ENCODE measurements around the gene ARHGEF3.
A peak's percentile ranks its signal among the peaks of the same experiment; 100 is the strongest.
"Not testable (repeated sequence)": the region's sequence is repeated elsewhere in the genome, so short reads cannot be mapped to it uniquely, and the experiment has no call there.

The ARHGEF3 gene

DNA sequence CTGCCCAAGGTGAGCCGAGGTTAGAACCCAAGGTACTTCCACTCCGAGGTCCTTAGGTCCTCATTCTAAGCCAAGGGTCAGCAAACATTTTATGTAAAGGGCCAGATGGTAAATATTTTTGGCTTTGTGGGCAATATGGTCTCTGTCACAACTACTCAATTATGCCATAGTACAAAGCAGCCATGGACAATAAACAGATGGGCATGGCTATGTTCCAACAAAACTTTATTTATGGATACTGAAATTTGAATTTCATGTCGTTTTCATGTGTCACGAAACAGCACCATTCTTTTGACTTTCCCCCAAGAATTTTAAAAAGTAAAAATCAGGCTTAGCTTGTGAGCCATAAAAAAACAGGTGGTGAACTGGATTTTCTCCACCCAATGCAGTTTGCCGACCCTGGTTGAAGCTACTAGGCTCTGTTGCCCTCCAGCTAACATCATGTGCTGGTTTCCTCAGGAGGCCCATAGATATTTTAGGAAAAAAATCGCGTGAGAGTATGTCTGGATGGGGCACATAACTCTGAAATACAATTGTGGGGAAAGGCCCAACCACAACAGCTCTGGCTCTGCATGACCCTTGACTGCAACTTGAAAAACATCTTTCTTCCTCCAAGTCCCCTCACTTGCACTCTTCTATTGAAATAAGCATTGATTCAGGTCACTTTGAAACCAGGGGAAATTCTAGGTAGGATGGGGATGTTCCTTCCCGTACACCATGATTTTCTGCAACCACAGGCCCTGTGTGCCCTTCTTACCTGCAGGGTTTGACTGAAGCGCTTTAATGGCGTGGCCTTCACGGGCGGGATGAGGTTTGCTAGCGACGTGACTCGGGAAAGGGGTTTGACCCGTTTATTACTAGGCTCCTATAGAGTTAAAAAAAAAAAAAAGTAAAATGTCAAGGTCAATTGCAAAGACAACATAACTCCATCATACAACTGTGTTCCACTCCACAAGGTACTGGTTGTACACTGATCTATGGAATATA lies 28.5 kb downstream of the ARHGEF3 start:
- DNase-seq (ENCODE audit: low spot score) = no peak

DNA sequence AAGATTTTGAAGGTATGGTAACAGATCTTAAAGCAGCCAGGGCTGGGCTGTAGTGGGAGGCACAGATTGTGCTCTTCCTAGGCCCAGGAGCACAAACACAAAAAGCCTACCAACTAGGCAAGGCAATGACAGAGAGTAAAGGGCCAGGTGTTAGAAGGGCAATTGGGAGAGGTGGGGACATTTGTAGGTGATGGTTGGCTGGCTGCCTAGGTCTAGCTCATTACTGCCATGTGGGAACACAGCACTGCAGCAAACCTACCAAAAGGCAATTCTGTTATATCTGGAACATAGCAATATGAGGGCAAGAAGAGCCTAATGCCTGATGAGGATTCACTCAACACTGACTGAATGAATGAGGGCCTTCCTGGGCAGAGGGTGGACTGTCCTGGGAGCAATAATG lies 30.4 kb downstream of the ARHGEF3 start:
- DNase-seq (ENCODE audit: low spot score) = no peak

DNA sequence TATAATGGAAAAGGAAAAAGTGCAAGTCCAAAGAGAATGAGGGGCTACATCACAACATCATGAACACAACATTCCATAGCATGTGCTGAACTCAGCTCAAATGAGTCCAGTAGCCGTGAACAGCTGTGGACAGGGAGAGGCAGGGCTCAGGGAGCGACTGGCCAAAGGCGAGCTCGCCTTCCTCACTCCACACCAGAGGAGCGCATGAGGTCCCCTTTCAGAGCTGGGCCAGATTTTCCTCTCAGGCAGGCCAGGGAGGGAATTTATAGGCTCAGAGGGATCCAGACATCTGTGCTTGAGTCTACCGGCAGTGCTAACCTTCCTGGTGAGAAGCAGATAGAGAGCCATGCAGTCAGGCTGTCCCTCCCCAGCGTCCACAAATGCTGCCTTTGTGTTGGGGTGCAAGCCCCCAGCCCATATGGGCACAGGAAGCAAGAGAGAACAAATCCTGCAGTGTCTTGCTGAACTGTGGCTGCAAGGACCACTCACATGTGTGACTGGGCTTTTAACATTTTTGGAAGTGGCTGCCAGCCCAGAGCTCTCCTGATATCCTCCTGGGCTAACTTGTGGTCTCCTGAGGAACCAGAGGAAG lies 32.5 kb downstream of the ARHGEF3 start:
- DNase-seq (ENCODE audit: low spot score) = no peak

DNA sequence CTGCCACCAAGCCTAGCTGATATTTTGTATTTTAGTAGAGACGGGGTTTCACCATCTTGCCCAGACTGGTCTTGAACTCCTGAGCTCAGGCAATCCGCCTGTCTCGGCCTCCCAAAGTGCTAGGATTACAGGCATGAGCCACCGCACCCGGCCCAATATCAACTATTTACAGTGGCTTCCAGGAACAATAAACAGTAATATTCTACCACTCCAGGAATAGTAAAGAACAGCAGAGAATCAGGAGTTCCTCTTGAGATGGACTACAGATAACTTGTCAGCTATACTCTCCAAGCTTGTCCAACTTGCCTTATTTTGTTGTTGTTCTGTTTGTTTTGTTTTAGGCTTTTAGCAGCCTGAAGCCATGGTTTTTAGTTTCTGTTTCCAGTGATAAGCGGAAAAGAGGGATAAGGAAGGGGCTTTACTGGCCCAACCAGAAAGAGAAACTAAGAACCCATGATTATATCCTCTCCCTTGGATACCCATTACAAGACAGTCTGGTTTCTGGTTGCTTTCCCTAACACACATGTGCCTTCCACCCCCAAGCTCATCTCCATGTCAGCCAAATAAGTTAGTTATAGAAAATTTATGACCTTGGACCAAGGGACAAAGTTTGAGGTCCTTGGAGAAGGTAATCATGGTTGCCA lies 36.7 kb downstream of the ARHGEF3 start:
- no peak for DNase-seq (ENCODE audit: low spot score)

DNA sequence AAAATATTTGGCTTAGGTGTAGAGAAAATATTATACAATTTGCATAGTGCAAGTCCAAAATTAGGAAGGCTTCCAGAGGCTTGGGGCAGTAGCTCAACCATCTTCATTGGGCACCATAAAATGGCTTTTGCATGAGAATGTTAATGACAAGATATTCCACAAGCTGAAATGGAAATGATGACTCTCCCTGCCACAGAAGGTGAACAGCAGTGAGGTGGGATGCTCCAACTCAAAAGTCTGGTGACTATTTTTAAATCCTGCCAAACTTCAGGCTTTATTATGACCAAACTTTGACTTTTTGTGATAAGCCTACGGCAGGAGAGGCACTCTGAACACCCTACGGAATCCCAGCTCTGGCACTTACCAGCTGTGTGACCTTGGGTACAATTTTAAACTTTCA lies 37.6 kb downstream of the ARHGEF3 start:
- no peak for DNase-seq (ENCODE audit: low spot score)

DNA sequence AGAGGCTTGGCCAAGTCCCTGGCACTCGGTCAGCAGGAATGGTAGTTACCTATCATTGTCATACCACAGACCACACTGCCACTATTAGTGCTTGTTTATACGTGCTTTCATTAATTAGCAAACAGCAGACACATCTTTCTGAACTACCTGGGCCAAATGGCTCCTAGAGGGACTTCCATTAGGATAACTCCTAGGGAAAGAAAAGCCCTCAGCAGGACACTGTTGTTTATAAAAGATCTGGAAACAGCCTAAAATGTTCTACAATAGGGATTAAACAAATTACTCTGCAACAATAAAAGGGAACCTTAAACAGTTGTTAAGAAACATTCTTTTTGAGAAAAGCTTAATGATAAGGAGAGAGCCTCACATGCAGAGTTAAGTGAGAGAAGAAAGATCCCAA lies 38.5 kb downstream of the ARHGEF3 start:
- DNase-seq (ENCODE audit: low spot score) = no peak

DNA sequence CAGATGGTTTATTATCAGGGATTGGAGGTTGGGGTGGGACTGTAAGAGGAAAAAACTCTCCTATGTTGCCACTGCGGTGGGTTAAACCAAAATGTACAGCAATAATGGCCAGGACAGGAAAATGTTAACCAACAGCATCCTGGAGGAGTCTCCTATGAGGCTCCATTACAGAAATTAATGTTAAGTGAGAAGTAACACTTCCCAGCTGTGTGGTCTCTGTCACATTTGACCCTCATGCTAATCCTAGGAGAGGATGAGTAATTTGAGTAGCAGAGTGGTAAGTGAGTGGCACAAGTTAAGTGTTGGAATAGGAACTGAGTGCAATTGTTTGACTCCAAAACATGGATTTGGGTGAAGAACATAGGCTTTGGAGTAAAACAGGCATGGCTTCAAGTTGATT lies 39.0 kb downstream of the ARHGEF3 start:
- DNase-seq (ENCODE audit: low spot score) = no peak

DNA sequence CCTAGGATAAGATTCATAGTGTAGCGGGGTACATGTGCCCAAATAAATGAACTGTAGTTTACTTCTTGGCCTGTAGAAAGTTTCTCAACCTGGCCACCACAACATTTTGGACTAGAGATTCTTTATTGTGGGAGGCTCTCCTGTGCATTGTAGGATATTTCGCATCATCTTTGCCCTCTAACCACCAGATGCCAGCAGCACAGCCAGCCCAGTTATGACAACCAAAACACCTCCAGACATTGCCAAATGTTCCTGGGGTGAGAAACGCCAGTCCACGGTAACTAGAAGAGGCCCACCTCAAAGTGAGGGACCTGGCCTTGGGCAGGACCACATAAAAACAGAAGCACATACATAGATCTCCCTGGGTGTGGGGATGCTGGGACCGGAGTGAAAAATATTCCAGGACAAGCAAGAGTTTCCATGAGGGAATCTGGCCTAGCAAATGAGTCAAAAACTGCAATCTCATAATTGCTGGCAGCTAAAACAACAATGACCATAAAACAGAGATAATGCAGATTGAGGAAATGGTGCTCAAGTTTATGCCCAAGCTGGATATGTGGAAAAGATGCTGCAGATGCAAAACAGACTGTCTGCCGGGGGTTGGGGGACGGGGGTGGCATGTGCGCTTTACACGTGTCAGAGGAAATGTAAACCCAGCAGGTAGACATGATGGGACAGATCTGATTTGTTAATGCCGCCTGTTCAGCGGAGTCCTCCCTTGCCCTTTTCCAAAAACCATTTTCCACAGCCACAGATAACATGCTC lies 39.7 kb downstream of the ARHGEF3 start:
- DNase-seq (ENCODE audit: low spot score) = no peak

DNA sequence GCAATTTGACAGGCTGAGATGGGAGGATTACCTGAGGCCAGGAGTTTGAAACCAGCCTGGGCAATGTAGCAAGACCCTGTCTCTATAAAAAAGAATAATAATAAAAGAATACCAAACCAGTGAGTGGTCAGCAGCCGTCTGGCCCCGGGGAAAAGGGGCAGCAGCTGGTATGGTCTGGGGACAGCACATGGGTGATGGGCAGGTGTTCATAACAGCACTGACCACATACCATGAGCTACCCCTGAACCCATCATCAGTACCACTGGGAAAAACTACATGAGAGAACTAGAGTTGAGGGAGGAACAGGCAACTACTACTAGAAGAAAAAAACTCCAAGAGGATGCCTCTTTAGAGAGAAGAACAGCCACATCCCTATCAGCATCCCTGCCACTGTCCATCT lies 40.7 kb downstream of the ARHGEF3 start:
- DNase-seq (ENCODE audit: low spot score) = no peak

DNA sequence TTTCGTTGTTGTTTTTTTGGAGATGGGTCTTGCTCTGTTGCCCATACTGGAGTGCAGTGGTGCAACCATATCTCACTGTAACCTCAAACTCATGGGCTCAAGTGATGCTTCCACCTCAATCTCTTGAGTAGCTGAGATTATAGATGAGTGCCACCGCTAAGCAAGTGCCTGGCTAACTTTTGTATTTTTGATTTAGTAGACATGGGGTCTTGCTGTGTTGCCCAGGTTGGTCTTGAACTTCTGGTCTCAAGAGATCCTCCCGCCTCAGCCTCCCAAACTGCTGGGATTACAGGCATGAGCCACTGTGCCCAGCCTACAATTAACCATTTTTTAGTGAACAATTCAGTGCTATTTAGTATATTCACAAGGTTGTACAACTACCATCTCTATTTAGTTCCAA lies 42.2 kb downstream of the ARHGEF3 start:
- no peak for DNase-seq (ENCODE audit: low spot score)

DNA sequence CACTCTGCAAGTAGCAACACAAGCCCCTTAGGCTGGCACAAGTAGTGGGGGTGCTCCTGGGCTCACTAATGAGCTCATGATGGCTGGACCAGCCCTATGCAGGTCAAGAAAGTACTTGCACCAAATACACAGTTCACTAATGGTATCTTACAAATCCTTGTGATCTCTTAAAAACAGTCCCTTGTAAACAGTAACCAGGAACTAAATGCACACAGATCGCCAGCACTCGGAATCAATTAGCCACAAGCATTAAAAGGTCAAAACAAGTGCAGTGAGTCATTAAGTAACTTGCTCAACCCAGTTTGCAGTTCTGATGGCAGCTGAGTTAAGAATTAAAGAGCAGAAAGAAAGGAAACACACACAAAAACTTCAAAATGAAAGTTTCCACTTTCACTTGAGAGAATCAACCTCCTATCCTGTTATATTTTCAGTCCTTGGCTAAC lies 43.2 kb downstream of the ARHGEF3 start:
- DNase-seq (ENCODE audit: low spot score) = peak; percentile 85

DNA sequence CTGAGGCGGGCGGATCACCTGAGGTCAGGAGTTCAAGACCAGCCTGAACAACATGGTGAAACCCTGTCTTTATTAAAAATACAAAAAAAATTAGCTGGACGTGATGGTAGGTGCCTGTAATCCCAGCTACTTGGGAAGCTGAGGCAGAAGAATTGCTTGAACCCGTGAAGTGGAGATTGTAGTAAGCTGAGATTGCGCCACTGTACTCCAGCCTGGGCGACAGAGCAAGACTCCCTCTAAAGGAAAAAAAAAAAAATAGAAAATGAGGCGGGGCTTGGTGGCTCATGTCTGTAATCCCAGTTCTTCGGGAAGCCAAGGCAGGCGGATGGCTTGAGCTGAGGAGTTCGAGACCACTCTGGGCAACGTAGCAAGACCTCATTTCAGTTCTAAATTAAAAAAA lies 43.7 kb downstream of the ARHGEF3 start:
- DNase-seq (ENCODE audit: low spot score) = not testable (repeated sequence)

DNA sequence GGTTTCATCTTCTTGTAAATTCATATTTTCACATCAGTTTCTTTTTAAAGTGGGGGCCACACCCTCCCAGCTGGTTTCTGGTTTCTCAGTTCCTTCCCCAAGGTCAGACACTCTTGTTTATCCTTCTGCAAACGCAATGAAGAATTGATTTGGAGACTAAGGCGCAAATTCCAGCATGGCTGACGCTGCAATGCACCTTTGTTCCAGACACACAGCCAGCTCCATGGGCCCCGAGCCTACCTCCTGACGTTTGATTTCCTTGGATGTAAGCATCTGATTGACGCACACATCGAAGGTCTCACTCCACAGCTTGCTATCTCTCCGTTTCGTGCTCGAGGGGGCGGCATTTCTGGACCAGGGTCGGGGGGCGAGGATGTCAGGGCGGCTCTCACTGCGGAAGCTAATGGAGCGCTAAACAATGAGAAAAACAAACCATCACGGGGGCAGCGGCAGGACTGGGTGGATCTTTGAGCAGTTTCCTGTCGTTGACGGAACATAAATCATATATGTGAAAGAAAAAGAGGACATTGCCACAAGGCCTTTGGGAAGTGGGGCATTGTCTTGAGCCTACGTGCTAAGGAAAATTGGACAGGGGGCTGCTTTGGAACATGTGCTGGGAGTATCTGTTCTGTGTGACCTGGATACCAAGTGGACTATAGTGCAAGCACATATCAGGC lies 46.9 kb downstream of the ARHGEF3 start:
- no peak for DNase-seq (ENCODE audit: low spot score)

DNA sequence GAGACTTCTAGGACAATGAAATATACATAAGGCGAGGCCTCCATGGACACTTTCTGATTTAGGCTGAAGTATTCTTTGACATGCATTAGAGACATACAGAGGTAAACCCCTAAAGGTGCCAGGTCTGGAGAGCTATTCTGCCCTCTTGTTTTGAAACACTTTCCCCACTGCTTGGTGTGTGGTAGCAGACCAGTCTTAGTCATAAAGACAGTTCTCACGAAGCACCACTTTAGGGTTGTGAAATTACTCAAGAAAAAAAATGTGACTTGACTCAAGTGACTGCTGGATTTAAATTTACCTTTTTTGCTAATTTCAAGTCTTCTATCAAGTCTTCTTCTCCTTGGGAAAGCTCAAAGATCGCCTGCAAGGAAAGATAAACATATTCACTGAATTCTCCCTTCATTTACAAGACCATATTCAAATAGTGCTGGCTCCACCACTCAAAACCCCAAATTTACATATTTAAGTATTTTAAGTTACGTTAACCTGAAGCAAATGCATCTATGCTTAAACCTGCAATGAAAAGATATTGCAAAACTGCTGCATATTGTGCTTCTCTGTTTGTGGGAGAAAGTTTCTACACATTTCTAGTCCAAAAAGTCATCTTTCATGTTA lies 48.4 kb downstream of the ARHGEF3 start:
- peak; percentile 66 for DNase-seq (ENCODE audit: low spot score)

DNA sequence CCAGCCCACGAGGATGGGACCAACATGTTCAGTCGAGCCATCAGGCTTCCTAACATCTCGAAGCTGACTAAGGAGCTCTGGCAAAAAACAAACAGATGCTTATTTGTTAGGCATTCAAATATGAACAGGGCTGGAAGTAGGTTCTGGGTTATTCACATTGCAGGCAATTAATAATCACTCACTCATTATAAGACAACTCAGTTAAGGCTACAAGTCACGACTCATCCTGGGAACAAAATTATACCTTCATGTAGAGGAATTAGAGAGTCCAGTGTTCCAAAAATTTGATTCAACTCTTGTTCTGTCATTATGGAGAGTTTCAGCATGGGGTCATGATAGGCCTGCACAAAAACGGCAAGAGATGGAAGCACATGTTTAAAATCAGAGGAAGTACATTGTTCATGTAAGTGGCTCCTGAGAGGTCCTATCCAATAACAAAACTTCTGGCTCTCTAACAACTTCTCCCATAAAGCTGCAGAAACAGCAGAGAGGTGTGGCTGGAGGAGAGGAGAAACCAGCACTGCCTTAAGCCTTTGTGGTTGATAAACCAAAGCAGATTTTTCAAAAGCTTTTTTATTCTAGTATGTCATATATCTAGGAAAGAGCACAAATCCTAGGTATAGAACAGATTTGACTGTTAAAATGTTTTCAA lies 50.6 kb downstream of the ARHGEF3 start:
- DNase-seq (ENCODE audit: low spot score) = no peak

DNA sequence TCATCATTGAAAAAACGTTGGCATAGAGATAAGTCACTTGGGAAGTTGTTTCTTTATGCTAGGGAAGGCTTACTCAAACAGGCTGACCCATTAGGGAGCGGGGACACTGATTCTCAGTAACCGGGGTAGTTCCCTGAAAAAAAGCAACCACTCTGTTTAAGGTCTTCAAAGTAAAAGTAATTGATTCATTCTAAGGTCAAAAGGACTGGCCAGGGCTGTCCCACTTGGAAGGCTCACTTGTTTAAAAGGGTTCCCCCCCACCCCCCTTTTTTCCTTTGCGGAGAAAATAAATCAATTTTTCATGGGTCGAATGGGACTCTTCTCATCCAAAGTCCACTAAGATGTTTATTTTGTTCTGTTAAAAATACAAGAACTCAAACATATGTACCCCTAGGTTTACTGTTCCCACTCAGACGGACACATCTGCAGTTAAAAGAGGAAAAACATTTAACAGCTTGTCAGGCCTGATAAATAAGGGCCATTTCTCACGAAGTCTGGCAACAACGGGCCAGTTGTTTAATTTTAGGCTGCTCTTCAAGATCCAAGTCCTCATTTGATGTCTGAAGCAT lies 53.0 kb downstream of the ARHGEF3 start:
- no peak for DNase-seq (ENCODE audit: low spot score)

DNA sequence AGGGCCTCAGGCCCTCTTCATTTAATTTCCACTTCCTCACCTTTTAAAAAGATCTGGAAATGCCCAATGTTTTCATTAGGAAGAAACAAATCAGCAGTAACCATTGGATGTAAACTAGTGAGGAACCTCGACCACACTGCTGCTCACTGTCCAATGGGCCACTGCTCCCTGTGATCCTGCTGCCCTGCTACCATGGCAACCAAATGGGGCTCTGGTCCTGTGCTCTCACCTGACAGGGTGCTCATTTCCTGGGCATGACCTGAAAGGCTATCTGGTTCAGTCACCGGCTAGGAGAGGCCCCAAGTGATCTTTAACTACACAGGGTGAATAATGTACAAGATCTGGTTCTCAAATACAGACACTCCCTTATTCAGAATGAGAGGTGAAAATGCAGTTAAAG lies 54.6 kb downstream of the ARHGEF3 start:
- no peak for DNase-seq (ENCODE audit: low spot score)

DNA sequence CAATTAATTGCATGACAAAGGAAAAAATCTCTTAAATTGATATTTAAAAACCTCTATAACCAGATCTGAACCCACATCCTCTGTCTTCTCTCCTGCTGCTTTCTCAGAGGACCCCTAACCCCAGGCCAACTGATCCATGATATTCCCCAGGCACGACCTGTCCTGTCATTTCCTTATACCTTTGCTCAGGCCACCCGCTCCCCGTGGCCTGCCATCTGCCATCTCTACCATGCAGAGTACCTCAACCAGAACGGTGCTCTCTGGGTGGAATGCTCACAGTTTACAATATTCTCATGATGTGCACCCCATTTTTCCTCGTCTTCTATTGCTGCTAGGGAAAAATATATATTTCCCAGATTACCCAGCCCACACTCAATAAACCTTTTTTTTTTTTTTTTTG lies 57.7 kb downstream of the ARHGEF3 start:
- DNase-seq (ENCODE audit: low spot score) = no peak

DNA sequence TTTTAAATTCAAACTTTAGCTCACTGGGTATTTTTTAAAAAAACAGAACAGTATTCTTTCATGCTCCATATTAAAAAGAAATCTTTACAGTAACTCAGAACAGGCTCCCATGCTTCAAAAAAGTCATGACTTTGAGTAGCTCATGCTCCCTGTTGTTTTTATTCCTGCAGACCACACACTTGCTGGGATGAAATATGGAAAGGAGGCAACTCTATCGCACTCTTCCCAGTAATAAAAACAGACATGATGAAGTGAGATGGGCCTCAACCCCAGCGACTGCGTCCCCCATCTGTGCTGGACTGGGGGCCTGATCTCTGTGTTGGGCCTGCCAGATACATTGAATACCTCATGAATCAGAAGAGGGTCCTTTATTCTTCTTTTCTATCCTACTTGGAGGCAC lies 58.9 kb downstream of the ARHGEF3 start:
- DNase-seq (ENCODE audit: low spot score) = no peak

DNA sequence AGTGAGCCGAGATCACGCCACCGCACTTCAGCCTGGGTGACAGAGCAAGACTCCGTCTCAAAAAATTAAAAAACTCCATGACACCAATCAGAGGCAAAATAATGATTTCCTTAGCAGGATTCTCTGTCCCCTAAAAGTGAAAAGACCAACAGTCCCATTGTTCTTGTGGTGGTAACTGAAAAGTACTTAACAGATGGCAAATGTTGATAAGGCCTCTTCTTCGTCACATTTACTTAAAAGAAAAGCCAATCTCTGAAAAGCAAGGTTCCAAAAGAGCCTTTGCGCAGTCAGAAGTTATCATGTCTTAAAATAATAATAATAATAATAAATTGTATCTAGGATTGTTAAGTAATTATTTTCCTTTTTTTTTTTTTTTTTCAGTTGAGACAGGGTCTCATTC lies 62.7 kb downstream of the ARHGEF3 start:
- no peak for DNase-seq (ENCODE audit: low spot score)
